Stimulated activated CD4-positive, alpha-beta T cell treated with anti-CD3 and anti-CD28 coated beads, Interleukin-1b, Interleukin-23, amount 100 ng/mL, for 1 hour (primary cell): Measurements from ENCODE around the gene CKMT1A.
"Not testable (repeated sequence)": the region's sequence is repeated elsewhere in the genome, so short reads cannot be mapped to it uniquely, and the experiment has no call there.

Source experiments
- DNase-seq, 2 donors: peaks; one replicate each; pipeline ENCODE4 v3.0.0-alpha.2; 2020; ENCODE audit warnings: low read depth in 2 of 2

Gene CKMT1A

GRCh38 chr15:43693148-43694022, at the start of gene CKMT1A:
Gene CKMT1A (plus strand): TSS chr15:43693859. CDS start chr15:43694051, 192 bp downstream.
- DNase-seq = not testable (repeated sequence)

GRCh38 chr15:43648649-43649429, 44.8 kb upstream of the CKMT1A start, which contains the start of gene CATSPER2:
Gene CATSPER2 (minus strand): TSS chr15:43648844. CDS start chr15:43648061, 783 bp downstream.
- DNase-seq = no peak

- not testable (repeated sequence) for DNase-seq
These were observed 44.2 kb upstream of the CKMT1A start for GRCh38 chr15:43649430-43649926.

GRCh38 chr15:43659727-43660126, 33.9 kb upstream of the CKMT1A start:
- not testable (repeated sequence) for DNase-seq

GRCh38 chr15:43662293-43662692, 31.4 kb upstream of the CKMT1A start:
- DNase-seq = not testable (repeated sequence)

- not testable (repeated sequence) for DNase-seq
These were observed 30.3 kb upstream of the CKMT1A start for GRCh38 chr15:43663333-43663732.

- not testable (repeated sequence) for DNase-seq
These were observed 27.5 kb upstream of the CKMT1A start for GRCh38 chr15:43666177-43666576.

- not testable (repeated sequence) for DNase-seq
These were observed 19.5 kb upstream of the CKMT1A start for GRCh38 chr15:43674175-43674574.

GRCh38 chr15:43689604-43690301, 3.9 kb upstream of the CKMT1A start:
- not testable (repeated sequence) for DNase-seq

GRCh38 chr15:43692679-43693078, 980 bp upstream of the CKMT1A start:
- DNase-seq = not testable (repeated sequence)

GRCh38 chr15:43702174-43702573, 8.5 kb downstream of the CKMT1A start:
- no peak for DNase-seq

- DNase-seq = no peak
These were observed 9.2 kb downstream of the CKMT1A start for GRCh38 chr15:43702701-43703424.

- not testable (repeated sequence) for DNase-seq
These were observed 16.9 kb downstream of the CKMT1A start for GRCh38 chr15:43710431-43711131.

- DNase-seq = no peak
These were observed 29.5 kb downstream of the CKMT1A start for GRCh38 chr15:43723151-43723550.

- not testable (repeated sequence) for DNase-seq
These were observed 32.6 kb downstream of the CKMT1A start for GRCh38 chr15:43726306-43726705.

GRCh38 chr15:43728053-43728725, 34.5 kb downstream of the CKMT1A start:
- DNase-seq = not testable (repeated sequence)

GRCh38 chr15:43735416-43735815, 41.8 kb downstream of the CKMT1A start:
- DNase-seq = no peak

- peak; percentile 49 to 62 for DNase-seq
These were observed 52.7 kb downstream of the CKMT1A start, which contains the start of gene PDIA3 for GRCh38 chr15:43746245-43746902. Gene PDIA3 (plus strand): TSS chr15:43746438. CDS start chr15:43746540, 102 bp downstream.

GRCh38 chr15:43746903-43747309, 53.2 kb downstream of the CKMT1A start:
- DNase-seq = not testable (repeated sequence)
